Right atrium auricular region (tissue), 2 donors: ENCODE measurements around the gene PLD1. TPM values are rescaled to one million over a fixed set of nuclear protein-coding genes. Genes with fewer than 3 reads are reported as not detected.

Experiments
- DNase-seq: peaks from one replicate; pipeline ENCODE4 v3.0.0-alpha.2; 2019; ENCODE audit warnings: low spot score
- H3K27ac ChIP-seq, 2 donors: fragments of 200-600 bp; sonication (generic); 1 replicate in 1 of 2; 2 replicates in 1 of 2; pipeline ENCODE4 v1.5.1; 2016 to 2019
- H3K27me3 ChIP-seq, 2 donors: fragments of 200-600 bp; sonication (generic); one replicate each; pipeline versions ENCODE4 v1.5.1 to v1.6.0; 2017 to 2019
- H3K36me3 ChIP-seq: fragments of 200-600 bp; sonication (generic); one replicate; pipeline ENCODE4 v1.5.1; 2016
- H3K4me1 ChIP-seq, 2 donors: fragments of 200-600 bp; sonication (generic); one replicate each; pipeline versions ENCODE4 v1.5.1 to v1.6.0; 2017 to 2019
- H3K4me3 ChIP-seq, 2 donors: fragments of 200-600 bp; sonication (generic); 1 replicate in 1 of 2; 2 replicates in 1 of 2; pipeline ENCODE4 v1.5.1; 2017 to 2019; ENCODE audit warnings: mild to moderate bottlenecking in 1 of 2, moderate library complexity in 1 of 2
- H3K9me3 ChIP-seq, 2 donors: fragments of 200-600 bp; sonication (generic); one replicate each; pipeline ENCODE4 v1.5.1; 2019
- CTCF ChIP-seq, 2 donors: fragments of 200-600 bp; sonication (generic); IDR thresholded peaks; one replicate each; pipeline ENCODE4 v1.5.1; 2019; ENCODE audit warnings: antibody characterized with exemption in 2 of 2
- total RNA-seq, 2 donors: library from RNA; depleted of rRNA; stranded (reverse); fragments of >200 nt; gene quantifications; one replicate each; pipeline ENCODE4 v1.1.0, GENCODE V29; 2016

PLD1 gene
- total RNA-seq, 2 donors from 2014 or later: 64.5 to 111 TPM

DNA sequence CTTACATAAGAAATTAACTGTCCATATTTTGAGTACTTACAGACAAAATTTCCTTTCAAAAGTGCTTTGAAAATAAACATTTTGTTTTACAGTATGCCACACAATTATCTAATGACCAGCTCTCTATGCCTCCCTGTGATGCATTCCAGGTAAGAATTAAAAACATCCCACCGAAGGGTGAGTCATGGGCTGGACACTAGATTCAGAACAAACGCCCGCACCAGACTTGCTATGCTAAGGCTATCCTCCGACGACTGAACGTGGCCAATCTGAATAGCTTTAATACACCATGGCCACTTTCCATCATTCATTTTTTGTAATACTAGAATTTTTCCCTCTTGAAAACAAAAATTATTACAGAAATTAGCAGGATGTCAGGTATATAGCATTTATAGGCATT lies 210.3 kb downstream of the PLD1 start:
- peaks cover 33% of the 10 kb centered on the region for H3K36me3 ChIP-seq
- no peak for TF ChIP-seq CTCF (IDR thresholded peaks at IDR 0.05)
- no peak overlapping the region for H3K4me3 ChIP-seq

GRCh38 chr3:171598990-171599389 lies 211.3 kb downstream of the PLD1 start:
- TF ChIP-seq CTCF (IDR thresholded peaks at IDR 0.05): no peak
- Histone ChIP-seq H3K27me3 (no peaks in the 10 kb centered on the region), H3K4me1 (no peaks in the 10 kb centered on the region), H3K9me3 (no peaks in the 10 kb centered on the region), H3K4me3 (no peak overlapping the region), H3K27ac (no peak overlapping the region), H3K36me3 (peaks cover 30% of the 10 kb centered on the region)
- DNase-seq: no peak

More for the DNA sequence above, 210.3 kb downstream of the PLD1 start:
- no peaks in the 10 kb centered on the region for H3K27me3 ChIP-seq
- no peaks in the 10 kb centered on the region for H3K4me1 ChIP-seq
- no peak overlapping the region for H3K27ac ChIP-seq
- no peak for DNase-seq
- no peaks in the 10 kb centered on the region for H3K9me3 ChIP-seq

GRCh38 chr3:171592786-171593185 lies 217.5 kb downstream of the PLD1 start:
- no peak overlapping the region for H3K4me3 ChIP-seq
- no peak overlapping the region for H3K27ac ChIP-seq
- no peaks in the 10 kb centered on the region for H3K9me3 ChIP-seq
- H3K36me3 ChIP-seq: no peaks in the 10 kb centered on the region
- DNase-seq: no peak
- TF ChIP-seq CTCF (IDR thresholded peaks at IDR 0.05): no peak
- no peaks in the 10 kb centered on the region for H3K27me3 ChIP-seq
- H3K4me1 ChIP-seq: no peaks in the 10 kb centered on the region

GRCh38 chr3:171591070-171591469 lies 219.2 kb downstream of the PLD1 start:
- H3K4me1 ChIP-seq: no peaks in the 10 kb centered on the region
- H3K36me3 ChIP-seq: no peaks in the 10 kb centered on the region
- H3K4me3 ChIP-seq: no peak overlapping the region
- H3K9me3 ChIP-seq: no peaks in the 10 kb centered on the region
- TF ChIP-seq CTCF (IDR thresholded peaks at IDR 0.05): no peak
- DNase-seq: no peak
- no peaks in the 10 kb centered on the region for H3K27me3 ChIP-seq
- H3K27ac ChIP-seq: no peak overlapping the region

GRCh38 chr3:171586274-171586673 lies 224.0 kb downstream of the PLD1 start:
- Histone ChIP-seq H3K27me3 (no peaks in the 10 kb centered on the region), H3K9me3 (no peaks in the 10 kb centered on the region), H3K27ac (no peak overlapping the region), H3K36me3 (no peaks in the 10 kb centered on the region), H3K4me1 (no peaks in the 10 kb centered on the region), H3K4me3 (no peak overlapping the region)
- DNase-seq: no peak
- no peak for TF ChIP-seq CTCF (IDR thresholded peaks at IDR 0.05)

DNA sequence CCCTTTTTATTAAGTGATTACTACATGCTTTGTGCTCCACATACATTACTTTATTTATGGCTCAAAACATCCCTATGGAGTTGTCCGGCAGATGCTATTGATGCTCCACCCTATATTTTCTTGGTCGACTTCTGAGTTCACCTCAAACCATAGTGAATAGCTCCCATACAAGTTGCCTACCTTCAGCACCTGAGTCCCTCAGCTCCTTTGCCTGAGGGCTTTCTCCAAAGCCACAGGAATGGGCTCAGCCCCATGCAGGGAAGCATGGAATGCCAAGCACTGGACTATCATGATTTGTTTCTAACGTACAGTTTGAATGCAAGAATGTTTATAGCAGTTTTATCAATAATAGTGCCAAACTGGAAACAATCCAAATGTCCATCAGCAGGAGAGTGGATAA lies 225.2 kb downstream of the PLD1 start:
- Histone ChIP-seq H3K27me3 (no peaks in the 10 kb centered on the region), H3K27ac (no peak overlapping the region), H3K4me1 (no peaks in the 10 kb centered on the region), H3K36me3 (no peaks in the 10 kb centered on the region), H3K4me3 (no peak overlapping the region), H3K9me3 (no peaks in the 10 kb centered on the region)
- no peak for DNase-seq
- TF ChIP-seq CTCF (IDR thresholded peaks at IDR 0.05): no peak
